C4-2B (cell line): Measurements from ENCODE around the gene LNP1.

Experiments
- ZFX ChIP-seq: fragments of 450-650 bp; IDR thresholded peaks from 2 replicates; pipeline ENCODE4 v1.6.1; 2017
- TF ChIP-seq, protein P1 (sequence below): fragments of 450-650 bp; conservative IDR thresholded peaks from 2 replicates; pipeline ENCODE4 v1.5.1; 2017; ENCODE audit warnings: mild to moderate bottlenecking

DNA sequence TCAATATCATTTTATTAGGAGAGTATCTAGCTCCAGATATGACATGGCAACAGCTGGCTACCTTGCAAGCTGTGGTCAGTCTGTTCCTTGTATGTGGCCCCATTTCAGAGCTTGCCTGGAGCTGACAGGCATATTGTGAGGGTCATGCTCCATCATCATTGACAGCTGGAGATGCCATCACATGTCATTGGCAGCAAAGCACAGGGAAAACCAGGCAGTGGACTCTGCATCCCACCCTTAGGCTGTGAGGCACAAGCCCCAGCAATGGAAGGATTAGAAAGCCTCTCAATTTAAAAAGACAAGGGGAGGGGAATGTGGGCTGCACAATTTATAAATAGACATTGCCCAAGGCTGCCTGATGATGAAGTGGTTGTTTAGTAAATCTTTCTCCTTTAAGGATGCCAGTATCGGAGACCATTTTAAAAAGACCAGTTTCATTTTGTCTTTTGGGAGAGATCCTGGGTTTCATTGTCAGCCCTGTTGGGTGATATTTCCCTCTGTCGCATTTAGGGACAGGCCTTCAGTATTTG is 27.9 kb downstream of the LNP1 start:
- TF ChIP-seq, protein P1, sequence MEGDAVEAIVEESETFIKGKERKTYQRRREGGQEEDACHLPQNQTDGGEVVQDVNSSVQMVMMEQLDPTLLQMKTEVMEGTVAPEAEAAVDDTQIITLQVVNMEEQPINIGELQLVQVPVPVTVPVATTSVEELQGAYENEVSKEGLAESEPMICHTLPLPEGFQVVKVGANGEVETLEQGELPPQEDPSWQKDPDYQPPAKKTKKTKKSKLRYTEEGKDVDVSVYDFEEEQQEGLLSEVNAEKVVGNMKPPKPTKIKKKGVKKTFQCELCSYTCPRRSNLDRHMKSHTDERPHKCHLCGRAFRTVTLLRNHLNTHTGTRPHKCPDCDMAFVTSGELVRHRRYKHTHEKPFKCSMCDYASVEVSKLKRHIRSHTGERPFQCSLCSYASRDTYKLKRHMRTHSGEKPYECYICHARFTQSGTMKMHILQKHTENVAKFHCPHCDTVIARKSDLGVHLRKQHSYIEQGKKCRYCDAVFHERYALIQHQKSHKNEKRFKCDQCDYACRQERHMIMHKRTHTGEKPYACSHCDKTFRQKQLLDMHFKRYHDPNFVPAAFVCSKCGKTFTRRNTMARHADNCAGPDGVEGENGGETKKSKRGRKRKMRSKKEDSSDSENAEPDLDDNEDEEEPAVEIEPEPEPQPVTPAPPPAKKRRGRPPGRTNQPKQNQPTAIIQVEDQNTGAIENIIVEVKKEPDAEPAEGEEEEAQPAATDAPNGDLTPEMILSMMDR = no peak
- TF ChIP-seq ZFX = no peak
